ENCODE measurements around the gene CLSTN1. TPM values are rescaled to one million over a fixed set of nuclear protein-coding genes. Genes with fewer than 3 reads are reported as not detected.
A peak's percentile ranks its signal among the peaks of the same experiment; 100 is the strongest.

CLSTN1 gene
- total and polyA plus RNA-seq, 10 donors: 28.8 to 70.7 (median 60.5) TPM

DNA sequence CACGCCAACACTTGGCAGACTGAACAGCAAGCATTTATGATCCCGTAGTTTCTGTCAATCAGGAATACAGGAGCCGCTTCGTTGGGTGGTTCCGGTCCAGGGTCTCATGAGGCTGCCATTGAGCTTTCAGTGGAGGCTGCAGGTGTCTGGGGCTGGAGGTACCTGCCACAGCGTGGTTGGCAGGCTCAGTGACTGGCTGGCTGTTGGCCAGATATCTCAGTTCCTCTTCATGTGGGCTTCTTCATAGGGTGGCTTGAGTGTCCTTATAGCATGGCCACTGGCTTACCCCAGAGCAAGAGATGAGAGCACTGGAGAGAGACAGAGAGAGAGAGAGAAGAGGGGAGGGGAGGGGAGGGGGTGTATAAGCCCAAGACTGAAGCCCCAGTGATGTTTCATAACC lies 142.9 kb downstream of the CLSTN1 start:
- no peak overlapping the region for H3K4me3 ChIP-seq
- WGBS, 5 donors: 48 to 82% (median 76%) methylated on average over 6 of the region's 6 CpGs
- intact Hi-C loops (cut with DNase I; ENCODE audit: low total_unique reads): no loop called here
- H3K9me3 ChIP-seq: no peaks in the 10 kb centered on the region
- peak overlapping the region in 3 of 8 donors; percentile 4 to 33 (median 10) for H3K27ac ChIP-seq
- peaks cover 9 to 100% (median 70%) of the 10 kb centered on the region in 6 donors for H3K4me1 ChIP-seq
- H3K36me3 ChIP-seq: peaks cover 0 to 64% (median 10%) of the 10 kb centered on the region in 6 donors
- no peaks in the 10 kb centered on the region for H3K27me3 ChIP-seq (replicated peaks in 1 of 7)
- DNase-seq: peak; percentile 80
- peak in 1 of 3 donors; percentile 23 for TF ChIP-seq POLR2AphosphoS5 (IDR thresholded peaks at IDR 0.05)
- TF ChIP-seq, protein P1, sequence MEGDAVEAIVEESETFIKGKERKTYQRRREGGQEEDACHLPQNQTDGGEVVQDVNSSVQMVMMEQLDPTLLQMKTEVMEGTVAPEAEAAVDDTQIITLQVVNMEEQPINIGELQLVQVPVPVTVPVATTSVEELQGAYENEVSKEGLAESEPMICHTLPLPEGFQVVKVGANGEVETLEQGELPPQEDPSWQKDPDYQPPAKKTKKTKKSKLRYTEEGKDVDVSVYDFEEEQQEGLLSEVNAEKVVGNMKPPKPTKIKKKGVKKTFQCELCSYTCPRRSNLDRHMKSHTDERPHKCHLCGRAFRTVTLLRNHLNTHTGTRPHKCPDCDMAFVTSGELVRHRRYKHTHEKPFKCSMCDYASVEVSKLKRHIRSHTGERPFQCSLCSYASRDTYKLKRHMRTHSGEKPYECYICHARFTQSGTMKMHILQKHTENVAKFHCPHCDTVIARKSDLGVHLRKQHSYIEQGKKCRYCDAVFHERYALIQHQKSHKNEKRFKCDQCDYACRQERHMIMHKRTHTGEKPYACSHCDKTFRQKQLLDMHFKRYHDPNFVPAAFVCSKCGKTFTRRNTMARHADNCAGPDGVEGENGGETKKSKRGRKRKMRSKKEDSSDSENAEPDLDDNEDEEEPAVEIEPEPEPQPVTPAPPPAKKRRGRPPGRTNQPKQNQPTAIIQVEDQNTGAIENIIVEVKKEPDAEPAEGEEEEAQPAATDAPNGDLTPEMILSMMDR (IDR thresholded peaks at IDR 0.05 in 8 of 11, conservative IDR thresholded peaks at IDR 0.05 in 3 of 11): no peak

DNA sequence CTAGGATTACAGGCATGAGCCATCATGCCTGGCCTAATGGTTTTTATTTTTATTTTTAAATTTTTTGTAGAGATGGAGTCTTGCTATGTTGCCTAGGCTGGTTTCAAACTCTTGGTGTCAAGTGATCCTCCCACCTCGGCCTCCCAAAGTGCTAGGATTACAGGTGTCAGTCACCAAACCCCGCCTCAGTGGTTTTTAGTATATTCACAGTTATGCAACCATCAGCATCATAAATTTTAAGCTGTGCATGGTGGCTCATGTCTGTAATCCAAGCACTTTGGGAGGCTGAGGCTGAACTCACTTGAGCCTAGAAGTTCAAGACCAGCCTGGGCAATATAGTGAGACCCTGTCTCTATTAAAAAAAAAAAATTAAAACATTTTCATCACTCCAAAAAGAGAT lies 143.7 kb downstream of the CLSTN1 start:
- H3K27ac ChIP-seq: peak overlapping the region in 1 of 8 donors; percentile 4
- WGBS, 5 donors: 83 to 94% (median 91%) methylated on average over 2 of the region's 2 CpGs
- H3K9me3 ChIP-seq: no peaks in the 10 kb centered on the region
- no peak for DNase-seq
- H3K27me3 ChIP-seq (replicated peaks in 1 of 7): no peaks in the 10 kb centered on the region
- H3K36me3 ChIP-seq: peaks cover 0 to 70% (median 10%) of the 10 kb centered on the region in 6 donors
- intact Hi-C loops (cut with DNase I; ENCODE audit: low total_unique reads): no loop called here
- no peak overlapping the region for H3K4me3 ChIP-seq
- no peak for TF ChIP-seq POLR2AphosphoS5 (IDR thresholded peaks at IDR 0.05)
- TF ChIP-seq, protein P1 (IDR thresholded peaks at IDR 0.05 in 8 of 11, conservative IDR thresholded peaks at IDR 0.05 in 3 of 11): no peak
- TF ChIP-seq POLR2A (IDR thresholded peaks at IDR 0.05): no peak
- peaks cover 3 to 99% (median 62%) of the 10 kb centered on the region in 6 donors for H3K4me1 ChIP-seq

Other genes starting within 250 kb of the CLSTN1 start
- 10 to 100 TPM in 1 of 7 donors, 1 to 10 TPM in 6; 5.6 to 11.6 (median 9.1) TPM for gene TMEM201, start 235.1 kb downstream of the CLSTN1 start, total RNA-seq
- 1 to 10 TPM; 2.5 to 5.2 (median 3.0) TPM for gene TMEM201, start 235.1 kb downstream of the CLSTN1 start, polyA plus RNA-seq
- 100 to 1,000 TPM in 5 of 7 donors, 10 to 100 TPM in 2; 89.4 to 186 (median 130) TPM for gene PIK3CD, start 172.2 kb downstream of the CLSTN1 start, total RNA-seq
- 10 to 100 TPM; 26.8 to 52.1 (median 43.2) TPM for gene PIK3CD, start 172.2 kb downstream of the CLSTN1 start, polyA plus RNA-seq
- gene CTNNBIP1, start 86.3 kb upstream of the CLSTN1 start, total RNA-seq: 10 to 100 TPM in 6 of 7 donors, 1 to 10 TPM in 1; 9.2 to 17.5 (median 13.6) TPM
- gene CTNNBIP1, start 86.3 kb upstream of the CLSTN1 start, polyA plus RNA-seq: 1 to 10 TPM; 7.3 to 8.6 (median 7.8) TPM
- gene LZIC, start 119.4 kb upstream of the CLSTN1 start, total RNA-seq: 10 to 100 TPM; 16.4 to 24.3 (median 23.1) TPM
- gene LZIC, start 119.4 kb upstream of the CLSTN1 start, polyA plus RNA-seq: 10 to 100 TPM in 2 of 3 donors, 1 to 10 TPM in 1; 9.9 to 15.9 (median 15.5) TPM
- 10 to 100 TPM in 3 of 7 donors, 1 to 10 TPM in 4; 6.0 to 13.0 (median 8.8) TPM for gene NMNAT1, start 119.5 kb upstream of the CLSTN1 start, total RNA-seq
- gene NMNAT1, start 119.5 kb upstream of the CLSTN1 start, polyA plus RNA-seq: 1 to 10 TPM; 2.8 to 6.3 (median 5.2) TPM
- gene RBP7, start 173.3 kb upstream of the CLSTN1 start, total RNA-seq: 100 to 1,000 TPM in 2 of 7 donors, 10 to 100 TPM in 5; 21.1 to 144 (median 71.3) TPM
- gene RBP7, start 173.3 kb upstream of the CLSTN1 start, polyA plus RNA-seq: 100 to 1,000 TPM in 1 of 3 donors, 10 to 100 TPM in 2; 52.1 to 161 (median 58.6) TPM
- 10 to 100 TPM; 27.0 to 53.8 (median 40.8) TPM for gene UBE4B, start 209.0 kb upstream of the CLSTN1 start, total RNA-seq
- gene UBE4B, start 209.0 kb upstream of the CLSTN1 start, polyA plus RNA-seq: 10 to 100 TPM in 2 of 3 donors, 1 to 10 TPM in 1; 8.8 to 12.7 (median 11.7) TPM

Measured in spleen (tissue), 11 donors.